ENCODE results near the gene SLBP.

DNA sequence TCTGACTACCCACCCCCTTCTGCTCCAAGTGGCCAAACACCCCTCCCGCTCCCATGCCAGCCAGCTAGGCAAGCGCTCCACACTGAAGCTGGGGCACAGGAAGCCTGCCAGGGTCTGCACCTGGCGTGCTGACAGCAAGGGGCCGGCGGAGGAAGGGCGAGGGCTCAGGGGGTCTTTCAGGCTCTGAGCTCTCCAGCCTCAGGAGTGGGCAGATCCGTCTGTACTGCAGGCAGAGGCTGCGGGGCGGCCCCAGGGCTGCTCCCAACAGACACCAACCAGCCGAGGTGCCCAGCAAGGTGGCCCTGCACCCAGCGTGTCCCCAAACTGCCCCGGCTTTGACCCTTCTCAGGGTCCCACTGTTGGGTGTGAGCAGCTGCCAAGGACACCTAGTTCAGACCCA, 42.8 kb downstream of the SLBP start:
- TF ChIP-seq, protein P1, sequence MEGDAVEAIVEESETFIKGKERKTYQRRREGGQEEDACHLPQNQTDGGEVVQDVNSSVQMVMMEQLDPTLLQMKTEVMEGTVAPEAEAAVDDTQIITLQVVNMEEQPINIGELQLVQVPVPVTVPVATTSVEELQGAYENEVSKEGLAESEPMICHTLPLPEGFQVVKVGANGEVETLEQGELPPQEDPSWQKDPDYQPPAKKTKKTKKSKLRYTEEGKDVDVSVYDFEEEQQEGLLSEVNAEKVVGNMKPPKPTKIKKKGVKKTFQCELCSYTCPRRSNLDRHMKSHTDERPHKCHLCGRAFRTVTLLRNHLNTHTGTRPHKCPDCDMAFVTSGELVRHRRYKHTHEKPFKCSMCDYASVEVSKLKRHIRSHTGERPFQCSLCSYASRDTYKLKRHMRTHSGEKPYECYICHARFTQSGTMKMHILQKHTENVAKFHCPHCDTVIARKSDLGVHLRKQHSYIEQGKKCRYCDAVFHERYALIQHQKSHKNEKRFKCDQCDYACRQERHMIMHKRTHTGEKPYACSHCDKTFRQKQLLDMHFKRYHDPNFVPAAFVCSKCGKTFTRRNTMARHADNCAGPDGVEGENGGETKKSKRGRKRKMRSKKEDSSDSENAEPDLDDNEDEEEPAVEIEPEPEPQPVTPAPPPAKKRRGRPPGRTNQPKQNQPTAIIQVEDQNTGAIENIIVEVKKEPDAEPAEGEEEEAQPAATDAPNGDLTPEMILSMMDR (IDR thresholded peaks at IDR 0.05; ENCODE audit: insufficient read depth, low read length, poor library complexity, severe bottlenecking): no peak
- no peak for TF ChIP-seq EZH2phosphoT487 (conservative IDR thresholded peaks at IDR 0.05; ENCODE audit: low read length)
